HG03460 (cell line): ENCODE data around the gene CHST12.
"Not testable (repeated sequence)": the region's sequence is repeated elsewhere in the genome, so short reads cannot be mapped to it uniquely, and the experiment has no call there.

Experiments used
- ATAC-seq: cut with Tn5 transposase; IDR thresholded peaks from one replicate; pipeline ENCODE4 v1.9.1; 2021; ENCODE audit not compliant: unreplicated experiment

The CHST12 gene

GRCh38 chr7:2435146-2435545 lies 31.7 kb downstream of the CHST12 start:
- ATAC-seq: no peak

GRCh38 chr7:2436341-2437104 lies 33.1 kb downstream of the CHST12 start:
- no peak for ATAC-seq

GRCh38 chr7:2437136-2437535 lies 33.7 kb downstream of the CHST12 start:
- ATAC-seq: no peak

- ATAC-seq: no peak
These were observed 34.2 kb downstream of the CHST12 start for GRCh38 chr7:2437537-2438148.

GRCh38 chr7:2438186-2438585 lies 34.8 kb downstream of the CHST12 start:
- no peak for ATAC-seq

- no peak for ATAC-seq
These were observed 35.4 kb downstream of the CHST12 start for GRCh38 chr7:2438775-2439174.

- ATAC-seq: no peak
These were observed 37.3 kb downstream of the CHST12 start for GRCh38 chr7:2440608-2441245.

- no peak for ATAC-seq
These were observed 38.1 kb downstream of the CHST12 start for GRCh38 chr7:2441430-2442058.

GRCh38 chr7:2443491-2443890 lies 40.1 kb downstream of the CHST12 start:
- ATAC-seq: no peak

GRCh38 chr7:2444476-2444875 lies 41.1 kb downstream of the CHST12 start:
- ATAC-seq: no peak

- no peak for ATAC-seq
These were observed 41.6 kb downstream of the CHST12 start for GRCh38 chr7:2445047-2445446.

GRCh38 chr7:2445898-2446555 lies 42.6 kb downstream of the CHST12 start:
- no peak for ATAC-seq

- no peak for ATAC-seq
These were observed 43.3 kb downstream of the CHST12 start for GRCh38 chr7:2446676-2447075.

GRCh38 chr7:2450198-2451107 lies 47.0 kb downstream of the CHST12 start:
- ATAC-seq: no peak

- peak; percentile 74 for ATAC-seq
These were observed 48.0 kb downstream of the CHST12 start for GRCh38 chr7:2451171-2452073.

- ATAC-seq: peak; percentile 61
These were observed 48.7 kb downstream of the CHST12 start for GRCh38 chr7:2452074-2452507.

- no peak for ATAC-seq
These were observed 49.3 kb downstream of the CHST12 start for GRCh38 chr7:2452643-2453270.

GRCh38 chr7:2453849-2454248 lies 50.4 kb downstream of the CHST12 start:
- ATAC-seq: not testable (repeated sequence)

GRCh38 chr7:2459674-2460073 lies 56.3 kb downstream of the CHST12 start:
- ATAC-seq: no peak
